Stomach smooth muscle (tissue), 2 donors: ENCODE measurements around the gene RD3L.

Experiments used
- H3K27ac ChIP-seq: one replicate; pipeline ENCODE4 v1.7.0; 2013; ENCODE audit warnings: mild to moderate bottlenecking, low read length, inconsistent platforms
- H3K27me3 ChIP-seq, 2 donors: one replicate each; pipeline ENCODE4 v1.7.0; 2013; ENCODE audit warnings: low read length in 2 of 2; ENCODE audit not compliant: insufficient read depth in 2 of 2, control insufficient read depth in 1 of 2
- H3K36me3 ChIP-seq, 2 donors: one replicate each; pipeline ENCODE4 v1.7.0; 2013; ENCODE audit warnings: low read length in 2 of 2; ENCODE audit not compliant: control insufficient read depth in 2 of 2, insufficient read depth in 2 of 2
- H3K4me1 ChIP-seq: one replicate; pipeline ENCODE4 v1.7.0; 2013; ENCODE audit warnings: low read length; ENCODE audit not compliant: control insufficient read depth, insufficient read depth
- H3K4me3 ChIP-seq, 2 donors: one replicate each; pipeline ENCODE4 v1.7.0; 2013; ENCODE audit warnings: low read length in 2 of 2
- H3K9ac ChIP-seq, 2 donors: one replicate each; pipeline ENCODE4 v1.7.0; 2013; ENCODE audit warnings: low read length in 2 of 2, mild to moderate bottlenecking in 1 of 2
- H3K9me3 ChIP-seq, 2 donors: one replicate each; pipeline ENCODE4 v1.7.0; 2013; ENCODE audit warnings: low read length in 2 of 2; ENCODE audit not compliant: control insufficient read depth in 2 of 2
- donor health status: healthy.
- donor health status: Pancreatic carcinoma.

The RD3L gene

GRCh38 chr14:103909531-103910261 lies 32.6 kb downstream of the RD3L start:
- no peaks in the 10 kb centered on the region for H3K27me3 ChIP-seq
- no peaks in the 10 kb centered on the region for H3K9me3 ChIP-seq
- peaks cover 19 to 27% of the 10 kb centered on the region in 2 donors for H3K36me3 ChIP-seq
- peak overlapping the region in 1 of 2 donors; percentile 66 for H3K4me3 ChIP-seq
- H3K9ac ChIP-seq: peak overlapping the region in 1 of 2 donors; percentile 22
- H3K27ac ChIP-seq: no peak overlapping the region
- peaks cover 12% of the 10 kb centered on the region for H3K4me1 ChIP-seq

- Histone ChIP-seq H3K4me1 (peaks cover 12% of the 10 kb centered on the region), H3K36me3 (peaks cover 13 to 21% of the 10 kb centered on the region in 2 donors), H3K4me3 (no peak overlapping the region), H3K27me3 (no peaks in the 10 kb centered on the region), H3K27ac (no peak overlapping the region), H3K9me3 (no peaks in the 10 kb centered on the region), H3K9ac (no peak overlapping the region)
Observed at GRCh38 chr14:103908580-103908979, 33.7 kb downstream of the RD3L start.

GRCh38 chr14:103905842-103906456 lies 36.4 kb downstream of the RD3L start:
- H3K27me3 ChIP-seq: no peaks in the 10 kb centered on the region

GRCh38 chr14:103904493-103905107 lies 37.7 kb downstream of the RD3L start:
- Histone ChIP-seq H3K9me3 (no peaks in the 10 kb centered on the region), H3K27ac (no peak overlapping the region), H3K36me3 (no peaks in the 10 kb centered on the region), H3K4me3 (no peak overlapping the region), H3K27me3 (no peaks in the 10 kb centered on the region), H3K9ac (no peak overlapping the region), H3K4me1 (peaks cover 1% of the 10 kb centered on the region)

More at GRCh38 chr14:103905842-103906456, 36.4 kb downstream of the RD3L start:
- Histone ChIP-seq H3K9me3 (no peaks in the 10 kb centered on the region), H3K9ac (no peak overlapping the region), H3K4me3 (no peak overlapping the region), H3K4me1 (peaks cover 12% of the 10 kb centered on the region), H3K36me3 (no peaks in the 10 kb centered on the region), H3K27ac (no peak overlapping the region)

- Histone ChIP-seq H3K27me3 (no peaks in the 10 kb centered on the region), H3K27ac (no peak overlapping the region), H3K4me3 (no peak overlapping the region), H3K36me3 (no peaks in the 10 kb centered on the region), H3K9me3 (no peaks in the 10 kb centered on the region), H3K4me1 (peaks cover 9% of the 10 kb centered on the region), H3K9ac (no peak overlapping the region)
Observed at GRCh38 chr14:103899833-103900232, 42.5 kb downstream of the RD3L start.

- H3K9me3 ChIP-seq: no peaks in the 10 kb centered on the region
- H3K4me1 ChIP-seq: peaks cover 9% of the 10 kb centered on the region
- no peaks in the 10 kb centered on the region for H3K27me3 ChIP-seq
- no peak overlapping the region for H3K27ac ChIP-seq
- no peak overlapping the region for H3K9ac ChIP-seq
- H3K36me3 ChIP-seq: no peaks in the 10 kb centered on the region
- H3K4me3 ChIP-seq: no peak overlapping the region
Observed at GRCh38 chr14:103899316-103899715, 43.0 kb downstream of the RD3L start.

- H3K36me3 ChIP-seq: no peaks in the 10 kb centered on the region
- H3K4me3 ChIP-seq: no peak overlapping the region
- no peaks in the 10 kb centered on the region for H3K9me3 ChIP-seq
- H3K9ac ChIP-seq: no peak overlapping the region
- H3K27ac ChIP-seq: no peak overlapping the region
- peaks cover 9% of the 10 kb centered on the region for H3K4me1 ChIP-seq
- H3K27me3 ChIP-seq: no peaks in the 10 kb centered on the region
Observed at GRCh38 chr14:103898711-103899110, 43.6 kb downstream of the RD3L start.

GRCh38 chr14:103898204-103898603 lies 44.1 kb downstream of the RD3L start:
- no peak overlapping the region for H3K4me3 ChIP-seq
- no peaks in the 10 kb centered on the region for H3K9me3 ChIP-seq
- peaks cover 9% of the 10 kb centered on the region for H3K4me1 ChIP-seq
- H3K36me3 ChIP-seq: no peaks in the 10 kb centered on the region
- no peaks in the 10 kb centered on the region for H3K27me3 ChIP-seq
- H3K9ac ChIP-seq: no peak overlapping the region
- H3K27ac ChIP-seq: no peak overlapping the region

- Histone ChIP-seq H3K4me1 (peaks cover 9% of the 10 kb centered on the region), H3K9ac (no peak overlapping the region), H3K27ac (no peak overlapping the region)
Observed at GRCh38 chr14:103897075-103897947, 45.0 kb downstream of the RD3L start.

GRCh38 chr14:103896578-103896977 lies 45.8 kb downstream of the RD3L start:
- Histone ChIP-seq H3K27me3 (no peaks in the 10 kb centered on the region), H3K4me1 (peaks cover 9% of the 10 kb centered on the region), H3K36me3 (no peaks in the 10 kb centered on the region), H3K27ac (no peak overlapping the region), H3K9ac (no peak overlapping the region), H3K4me3 (no peak overlapping the region), H3K9me3 (no peaks in the 10 kb centered on the region)

More at GRCh38 chr14:103897075-103897947, 45.0 kb downstream of the RD3L start:
- Histone ChIP-seq H3K9me3 (no peaks in the 10 kb centered on the region), H3K4me3 (no peak overlapping the region), H3K27me3 (no peaks in the 10 kb centered on the region), H3K36me3 (no peaks in the 10 kb centered on the region)
